NOMO-1 treated with dmso at 0.1 percent for 144 hours (cell line): ENCODE measurements around the gene ANP32B.
"Not testable (repeated sequence)": the region's sequence is repeated elsewhere in the genome, so short reads cannot be mapped to it uniquely, and the experiment has no call there.

Experiments used
- DNase-seq: peaks from one replicate; lab custom pipeline; 2025; ENCODE audit not compliant: unreplicated experiment; lab: John Stamatoyannopoulos, UW

ANP32B gene

DNA sequence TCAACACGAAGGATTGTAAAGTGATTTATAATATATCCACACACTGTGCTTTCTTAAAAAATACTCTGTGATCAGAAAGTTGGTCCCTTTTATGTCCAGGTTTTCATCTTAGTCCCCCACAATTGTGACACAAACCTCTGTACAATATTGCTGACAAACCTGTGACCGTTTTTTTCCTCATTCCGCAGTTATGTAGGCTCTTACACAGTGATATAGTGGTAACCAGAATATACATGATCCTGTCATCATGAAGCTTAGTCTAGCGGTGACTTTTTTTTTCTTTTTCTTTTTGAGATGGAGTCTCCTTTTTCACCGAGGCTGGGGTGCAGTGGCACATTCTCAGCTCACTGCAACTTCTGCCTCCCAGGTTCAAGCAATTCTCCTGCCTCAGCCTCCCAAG lies 8.7 kb downstream of the ANP32B start:
- DNase-seq = no peak

DNA sequence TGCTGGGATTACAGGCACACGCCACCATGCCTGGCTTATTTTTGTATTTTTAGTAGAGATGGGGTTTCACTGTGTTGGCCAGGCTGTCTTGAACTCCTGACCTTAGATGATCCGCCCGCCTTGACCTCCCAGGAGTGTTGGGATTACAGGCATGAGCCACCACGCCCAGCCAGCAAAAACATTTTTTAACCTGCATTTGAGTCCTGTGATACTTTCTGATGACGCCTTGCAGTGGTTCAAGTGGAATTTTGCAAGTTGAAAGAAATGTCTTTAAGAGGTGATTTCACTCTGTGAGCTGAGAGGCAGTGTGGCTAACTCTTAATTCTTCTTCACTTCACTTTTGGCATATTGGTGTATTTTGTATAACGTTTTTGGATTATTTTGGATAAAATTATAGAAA lies 9.1 kb downstream of the ANP32B start:
- DNase-seq = no peak

DNA sequence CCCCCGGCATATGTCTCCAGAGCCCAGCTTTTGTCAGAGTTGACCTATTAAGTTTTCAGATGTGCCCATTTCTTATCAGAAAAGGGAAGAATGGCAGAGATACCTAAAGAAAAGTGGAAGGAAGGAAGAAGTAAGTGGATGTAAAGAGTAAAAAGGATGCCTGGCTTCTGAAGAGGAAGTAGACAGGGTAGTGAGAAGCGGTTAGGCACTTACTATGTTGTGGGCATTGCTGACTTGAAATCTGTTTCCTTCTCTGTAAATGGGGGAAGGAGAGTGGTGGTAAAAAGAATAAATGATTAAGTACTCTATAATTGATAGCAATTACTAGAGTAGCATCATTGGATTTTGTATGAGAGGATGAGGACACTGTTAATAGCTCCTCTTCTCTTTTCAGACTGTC lies 9.9 kb downstream of the ANP32B start:
- peak; percentile 54 for DNase-seq

DNA sequence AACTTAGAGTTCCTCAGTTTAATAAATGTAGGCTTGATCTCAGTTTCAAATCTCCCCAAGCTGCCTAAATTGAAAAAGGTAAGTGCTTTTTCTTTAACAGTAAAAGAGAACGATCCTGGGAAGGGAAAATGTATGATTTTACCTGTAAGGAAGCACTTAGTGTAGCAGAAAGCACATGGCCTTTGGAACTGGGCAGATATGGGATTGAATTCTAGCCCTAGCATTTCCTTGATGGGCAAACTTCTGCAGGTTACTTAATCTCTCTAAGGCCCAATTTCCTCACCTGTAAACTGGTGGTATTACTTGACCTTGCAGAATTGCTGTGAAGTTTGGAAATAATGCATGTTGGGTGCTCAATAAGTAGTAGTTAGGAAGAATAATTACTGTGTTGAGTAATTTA lies 11.6 kb downstream of the ANP32B start:
- DNase-seq = no peak

DNA sequence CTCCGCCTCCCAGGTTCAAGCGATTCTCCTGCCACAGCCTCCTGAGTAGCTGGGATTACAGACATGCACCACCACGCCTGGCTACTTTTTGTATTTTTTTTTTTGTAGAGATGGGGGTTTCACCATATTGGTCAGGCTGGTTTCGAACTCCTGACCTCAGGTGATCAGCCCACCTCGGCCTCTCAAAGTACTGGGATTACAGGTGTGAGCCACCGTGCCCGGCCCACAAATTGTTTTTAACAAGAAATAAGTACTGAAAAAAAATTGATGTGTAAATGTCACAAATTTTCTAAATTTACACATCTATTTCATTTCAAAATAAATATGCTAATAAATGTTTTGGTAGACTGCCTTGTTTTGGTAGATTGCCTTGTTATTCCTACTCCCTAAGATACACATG lies 13.5 kb downstream of the ANP32B start:
- not testable (repeated sequence) for DNase-seq

DNA sequence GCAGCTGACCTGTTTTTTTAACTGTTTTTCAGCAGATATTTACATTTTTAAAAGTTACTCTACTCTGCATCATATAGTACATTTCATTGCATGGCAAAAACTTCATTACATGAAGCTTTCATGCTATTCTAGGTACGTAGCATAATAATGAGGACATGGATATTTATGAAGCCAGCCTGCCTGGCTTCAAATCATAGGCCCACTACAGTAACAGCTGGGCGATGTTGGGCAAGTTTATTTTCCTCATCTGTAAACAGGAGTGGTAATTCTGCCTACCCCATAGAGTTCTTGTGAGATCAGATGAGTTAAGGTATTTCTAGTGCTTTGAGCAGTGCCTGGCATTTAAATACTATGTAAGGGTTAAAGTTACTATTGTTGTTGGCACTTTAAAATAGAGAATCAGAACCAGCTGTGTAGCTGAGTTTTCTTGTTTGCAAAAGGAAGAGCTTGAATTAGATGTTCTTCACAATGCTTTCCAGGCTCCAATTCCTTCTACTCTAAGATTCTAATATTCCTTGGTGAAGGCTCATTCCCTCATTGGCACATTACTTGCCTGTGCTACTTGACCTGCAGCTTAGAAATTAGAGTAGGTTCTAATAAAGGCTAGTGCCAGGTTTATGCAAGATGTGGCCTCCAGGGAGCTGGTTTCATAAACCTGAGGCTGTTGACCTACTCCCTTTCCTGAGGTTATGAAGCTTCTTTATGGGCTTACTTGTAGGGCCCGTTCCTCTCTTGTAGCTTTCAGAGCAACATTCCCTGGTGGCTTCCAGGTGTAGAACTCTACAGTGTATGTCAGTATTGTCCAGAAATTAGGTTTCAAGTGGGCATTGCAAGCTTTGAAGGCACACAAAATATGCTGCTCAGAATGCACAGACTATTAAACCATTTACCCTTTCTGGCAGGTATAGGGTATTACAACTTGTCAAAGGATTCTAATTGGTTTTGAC lies 14.5 kb downstream of the ANP32B start:
- DNase-seq = no peak

DNA sequence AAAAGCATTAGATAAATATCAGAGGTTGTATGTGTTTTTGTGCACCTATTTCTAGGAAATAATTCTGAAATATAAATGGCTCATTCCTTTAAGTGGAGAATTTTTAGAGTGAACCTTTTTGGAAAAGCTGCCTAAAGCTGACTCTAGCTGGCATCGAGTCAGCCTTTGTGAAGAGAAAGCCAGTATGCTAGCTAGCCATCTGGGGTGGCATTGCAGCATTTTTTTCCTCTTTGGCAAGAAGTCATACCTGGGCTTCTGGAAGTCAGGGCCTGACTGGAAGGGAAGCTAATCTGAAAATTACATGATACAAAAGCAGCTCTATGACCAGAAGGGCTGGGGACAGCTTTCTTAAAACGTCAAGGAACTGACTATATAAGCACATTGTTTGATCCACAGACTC lies 19.7 kb downstream of the ANP32B start:
- no peak for DNase-seq

DNA sequence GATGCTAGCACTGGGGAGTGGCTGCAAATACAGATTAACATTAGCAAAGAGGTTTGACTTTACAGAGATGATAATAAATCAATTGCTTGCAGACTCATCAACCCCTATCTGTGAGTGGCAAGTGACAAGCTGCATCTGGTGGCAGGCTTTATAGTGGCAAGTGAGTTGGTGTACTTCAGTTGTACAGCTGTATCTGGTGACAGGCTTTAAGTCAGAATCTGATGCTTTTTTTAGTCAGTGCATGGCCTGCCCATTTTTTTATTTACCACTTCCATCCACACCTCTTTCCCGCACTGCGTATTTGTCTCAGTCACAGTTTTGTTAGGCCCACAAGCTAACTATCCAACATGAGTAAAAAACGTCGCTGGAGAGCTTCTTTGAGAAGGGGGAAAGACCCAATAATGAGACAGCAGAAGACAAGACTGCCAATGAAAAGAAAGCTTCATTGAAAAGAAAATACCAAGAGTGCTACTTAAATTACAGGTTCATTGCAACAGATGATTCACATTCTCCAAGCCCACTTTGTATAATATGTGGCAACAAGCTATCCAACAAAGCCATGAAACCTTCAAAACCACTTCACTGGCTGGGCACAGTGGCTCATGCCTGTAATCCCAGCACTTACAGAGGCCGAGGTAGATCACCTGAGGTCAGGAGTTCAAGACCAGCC lies 23.1 kb downstream of the ANP32B start:
- DNase-seq = no peak

DNA sequence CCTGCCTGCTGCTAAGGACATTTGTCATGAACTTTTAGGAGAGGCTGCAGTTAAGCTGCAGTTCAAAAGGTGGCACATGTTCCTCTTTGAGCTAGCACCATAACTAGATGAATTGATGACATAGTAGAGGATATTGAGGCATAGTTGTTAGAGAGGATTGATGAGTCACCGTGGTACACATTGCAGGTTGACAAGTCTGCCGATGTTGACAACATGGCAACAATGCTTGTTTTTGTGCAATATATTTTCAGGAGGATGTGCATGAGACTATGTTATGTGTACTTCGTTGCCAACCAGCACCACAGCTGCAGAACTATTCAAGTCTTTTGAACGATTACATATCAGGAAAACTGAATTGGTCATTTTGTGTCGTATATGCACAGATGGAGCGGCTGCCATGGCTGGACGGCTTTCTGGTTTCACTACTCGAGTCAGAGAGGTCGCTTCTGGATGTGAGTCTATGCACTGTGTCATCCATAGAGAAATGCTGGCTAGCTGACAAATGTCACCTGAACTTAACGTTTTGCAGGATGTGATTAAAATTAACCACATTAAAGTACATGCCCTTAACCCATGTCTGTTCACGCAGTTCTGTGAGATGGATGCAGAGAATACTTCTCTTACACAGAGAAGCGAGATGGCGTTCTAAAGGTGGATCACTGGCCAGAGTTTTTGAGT lies 24.2 kb downstream of the ANP32B start:
- DNase-seq = no peak

DNA sequence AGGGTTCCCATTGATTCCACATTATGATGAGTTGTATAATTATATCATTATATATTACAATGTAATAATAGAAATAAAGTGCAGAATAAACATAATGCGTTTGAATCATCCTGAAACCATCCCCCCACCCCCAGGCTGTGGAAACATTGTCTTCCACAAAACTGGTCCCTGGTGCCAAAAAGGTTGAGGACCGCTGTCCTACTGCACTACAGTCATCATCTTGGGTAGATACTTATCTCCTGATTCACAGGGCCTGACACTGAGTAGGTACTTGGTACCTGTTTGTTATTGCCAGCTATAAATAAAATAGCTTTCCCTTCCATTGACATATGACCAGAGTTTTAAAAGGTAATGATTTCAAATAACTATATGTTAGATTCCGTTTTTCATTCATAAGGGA lies 25.6 kb downstream of the ANP32B start:
- DNase-seq = no peak

DNA sequence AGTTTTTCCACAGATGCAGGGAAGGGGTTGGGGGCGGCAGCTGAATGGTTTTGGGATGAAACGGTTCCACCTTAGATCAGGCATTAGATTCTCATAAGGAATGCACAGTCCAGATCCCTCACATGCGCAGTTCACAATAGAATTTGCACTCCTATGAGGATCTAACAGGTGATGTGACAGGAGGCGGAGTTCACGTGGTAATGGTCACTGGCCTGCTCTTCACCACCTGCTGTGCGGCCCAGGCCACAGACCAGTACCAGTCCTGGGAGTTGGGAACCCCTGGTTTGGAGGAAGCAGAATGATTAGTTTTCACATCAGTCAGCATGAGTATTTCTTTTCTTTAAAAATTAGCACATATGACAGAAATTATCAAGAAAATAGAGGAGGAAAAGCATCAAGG lies 26.3 kb downstream of the ANP32B start:
- no peak for DNase-seq

DNA sequence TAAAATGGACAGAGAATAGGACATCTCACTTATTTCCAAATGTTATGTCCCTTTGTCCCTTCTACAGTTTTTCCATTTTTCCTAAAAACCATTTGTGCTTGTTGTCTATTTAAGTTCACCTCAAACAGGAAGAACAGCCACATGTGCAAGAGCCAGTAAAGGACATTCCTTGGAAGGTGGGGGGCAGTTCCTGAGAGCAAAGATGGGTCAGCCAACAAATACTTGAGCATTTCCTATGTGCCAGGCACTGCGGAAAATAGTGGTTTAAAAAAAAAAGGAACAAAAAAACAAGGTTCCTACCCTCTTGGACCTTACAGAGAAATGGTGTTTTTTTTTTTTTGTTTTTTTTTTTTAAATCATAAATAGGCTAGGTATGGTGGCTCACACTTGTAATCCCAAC lies 26.8 kb downstream of the ANP32B start:
- DNase-seq = no peak

DNA sequence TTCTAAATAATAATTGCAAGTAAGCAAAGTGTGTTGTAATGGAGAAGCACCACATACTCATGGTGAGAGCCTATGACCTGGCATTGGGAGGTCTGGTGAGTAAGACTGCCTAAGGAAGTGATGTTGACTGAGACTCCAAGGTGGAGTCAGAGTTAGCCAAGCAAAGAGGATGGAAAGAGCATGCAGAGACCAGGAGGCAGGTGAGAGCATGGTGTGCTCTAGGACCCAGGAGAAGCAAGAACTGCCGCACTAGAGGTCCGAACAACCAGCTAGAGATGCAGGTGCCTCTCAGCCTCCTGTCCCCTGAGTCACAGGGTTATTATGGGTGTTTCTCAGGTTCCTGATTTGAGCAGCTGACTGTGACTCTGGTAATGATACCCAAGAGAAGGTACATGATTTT lies 27.3 kb downstream of the ANP32B start:
- no peak for DNase-seq

DNA sequence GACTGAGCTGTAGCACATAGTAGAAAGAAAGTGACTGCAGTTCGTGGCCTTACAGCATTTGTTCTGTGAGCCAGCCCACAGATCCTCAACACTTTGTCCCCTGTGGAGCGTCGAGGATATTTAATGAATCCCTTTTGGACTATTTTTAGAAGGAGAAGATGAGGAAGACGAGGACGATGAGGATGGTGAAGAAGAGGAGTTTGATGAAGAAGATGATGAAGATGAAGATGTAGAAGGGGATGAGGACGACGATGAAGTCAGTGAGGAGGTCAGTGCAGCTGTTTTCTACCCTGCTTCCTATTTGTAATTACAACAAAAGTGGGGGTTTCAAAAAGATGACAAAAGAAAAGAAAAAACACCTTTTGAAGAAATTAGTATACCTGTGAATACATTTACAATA lies 28.0 kb downstream of the ANP32B start:
- DNase-seq = no peak

DNA sequence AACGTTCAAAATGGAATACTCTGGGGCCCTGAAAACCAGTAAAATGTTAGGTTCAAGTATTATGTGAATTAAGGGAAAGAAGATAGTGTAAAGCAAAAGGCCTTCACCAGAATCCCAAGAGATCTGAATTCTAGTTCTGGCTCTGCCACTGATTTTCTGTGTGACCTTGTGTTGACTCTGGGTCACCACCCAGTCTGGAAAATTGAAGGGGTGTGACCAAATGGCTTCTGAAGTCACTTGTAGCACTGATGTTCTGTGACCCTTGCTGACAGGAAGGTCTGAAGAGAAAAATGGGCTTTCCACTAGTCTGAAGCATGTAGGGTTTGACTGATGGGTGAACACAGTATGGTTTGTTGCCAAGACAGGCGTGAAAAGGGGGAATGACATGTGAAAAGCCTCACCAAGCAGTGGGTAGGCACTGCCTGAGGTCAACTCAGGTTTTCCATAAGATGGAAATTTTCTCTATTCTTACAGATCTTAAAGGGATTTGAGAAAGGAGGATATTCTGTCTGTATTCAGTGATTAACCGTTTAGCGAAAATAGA lies 33.1 kb downstream of the ANP32B start:
- no peak for DNase-seq

DNA sequence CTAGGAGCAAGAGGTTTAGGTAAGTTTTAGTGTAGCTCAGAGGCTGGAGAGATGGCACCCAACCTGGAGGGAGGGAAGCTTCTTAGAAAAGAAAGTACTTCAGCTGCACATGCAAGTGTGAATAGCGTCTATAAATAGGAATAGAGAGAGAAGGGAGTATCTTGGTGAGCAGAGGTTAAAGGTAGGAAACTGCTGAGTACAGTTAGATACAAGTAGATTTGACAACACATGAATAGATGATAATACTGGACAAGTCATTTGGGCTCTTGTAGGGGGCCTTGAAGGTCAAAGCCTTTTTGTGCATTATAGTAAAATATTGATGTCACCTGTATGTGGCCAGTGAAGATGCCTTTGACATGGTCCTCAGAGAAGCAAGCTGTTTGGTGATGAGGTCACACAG lies 34.2 kb downstream of the ANP32B start:
- DNase-seq = no peak

DNA sequence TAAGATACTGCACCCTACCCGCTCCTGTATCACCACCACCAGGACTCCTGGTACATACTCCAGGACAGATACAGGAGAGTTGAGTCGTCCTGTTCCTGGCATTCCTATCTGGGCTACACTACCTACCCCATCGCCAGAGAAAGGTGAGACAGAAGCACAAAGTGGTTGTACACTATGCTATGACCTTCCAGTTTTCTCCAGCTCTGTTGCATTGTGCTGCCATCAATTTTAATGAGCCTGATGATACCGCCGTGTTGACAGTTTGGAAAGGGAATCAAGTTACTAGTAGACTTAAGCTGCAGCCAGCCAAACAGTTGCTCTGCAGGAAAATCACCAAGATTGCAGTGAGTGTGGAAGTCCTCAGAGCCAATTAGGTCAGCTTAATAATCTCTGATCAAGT lies 35.2 kb downstream of the ANP32B start:
- no peak for DNase-seq

DNA sequence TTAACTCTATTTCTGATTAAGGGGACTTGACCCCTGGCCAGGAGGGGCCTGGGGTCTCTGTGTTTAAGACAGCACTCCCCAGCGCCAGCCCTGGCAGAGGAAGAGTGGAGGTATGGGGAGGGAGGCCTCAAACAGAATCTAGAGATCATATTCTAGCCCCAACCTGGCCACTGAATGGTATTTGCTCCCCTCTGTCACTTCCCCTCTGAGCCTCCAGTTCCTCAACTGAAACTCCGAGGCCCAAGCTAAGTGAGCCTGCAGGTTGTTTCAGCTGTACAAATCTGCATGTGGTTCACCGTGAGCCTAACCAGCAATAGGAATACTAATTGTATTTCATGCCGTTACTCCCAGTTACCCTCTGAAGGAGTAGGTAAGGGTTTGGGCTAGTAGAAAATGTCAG lies 36.0 kb downstream of the ANP32B start:
- no peak for DNase-seq

DNA sequence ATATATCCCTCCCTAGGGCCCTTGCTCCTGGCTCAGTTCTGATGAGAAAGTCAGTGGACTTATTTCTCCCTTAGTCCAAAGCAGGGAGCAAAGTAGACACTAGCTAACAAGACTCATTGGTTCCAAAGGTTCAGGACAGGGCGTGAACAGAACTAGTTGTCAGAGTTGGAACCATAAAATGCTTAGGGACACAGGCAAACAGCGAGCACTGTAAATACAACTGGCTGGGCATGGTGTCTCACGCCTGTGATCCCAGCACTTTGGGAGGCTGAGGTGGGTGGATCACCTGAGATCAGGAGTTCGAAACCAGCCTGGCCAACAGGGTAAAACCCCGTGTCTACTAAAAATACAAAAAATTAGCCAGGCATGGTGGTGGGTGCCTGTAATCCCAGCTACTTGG lies 36.7 kb downstream of the ANP32B start:
- DNase-seq = not testable (repeated sequence)

DNA sequence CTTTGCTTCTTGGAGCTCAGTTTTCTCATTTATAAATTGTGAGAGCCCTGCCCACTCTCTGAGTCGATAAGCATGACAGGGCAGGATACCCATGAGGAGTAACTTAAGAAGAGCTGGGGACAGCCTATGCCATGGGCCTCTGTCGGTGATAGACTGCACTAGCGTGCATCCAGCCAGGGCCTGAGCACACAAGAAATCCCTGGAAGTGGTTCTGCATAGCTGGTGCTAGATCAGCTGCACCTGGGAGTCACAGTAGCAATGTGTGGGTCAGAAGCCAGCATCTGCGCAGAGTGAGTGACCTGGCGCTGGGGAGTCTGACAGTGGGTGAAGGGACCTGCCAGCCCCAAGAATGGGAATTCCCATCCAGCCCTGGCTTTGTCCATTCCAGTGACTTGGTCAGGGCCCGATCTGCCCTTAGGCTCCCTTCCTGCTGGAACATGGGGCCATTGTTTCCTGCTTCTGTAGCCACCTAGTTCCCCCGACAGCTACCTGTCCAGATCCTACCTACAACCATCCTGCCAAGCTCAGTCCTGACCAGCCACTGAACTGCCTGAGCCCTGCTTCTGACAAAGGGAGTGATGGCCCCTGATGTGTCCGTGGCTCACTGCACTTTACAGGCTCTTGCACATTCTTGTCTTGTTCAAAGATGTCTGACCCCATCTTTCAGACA lies 37.5 kb downstream of the ANP32B start:
- no peak for DNase-seq
